Measurements from ENCODE around the gene PTS. TPM values are rescaled to one million over a fixed set of nuclear protein-coding genes. Genes with fewer than 3 reads are reported as not detected.

Gene PTS
- total RNA-seq, 2 donors from 2014 or later, result 66.7 to 69.6 TPM

- no peaks in the 10 kb centered on the region for H3K9me3 ChIP-seq (ENCODE audit: control insufficient read depth, low read length, poor library complexity, severe bottlenecking)
- ATAC-seq, result no peak
- no peak for DNase-seq
- Mint-ChIP-seq H3K27me3 (no peaks in the 10 kb centered on the region), H3K27ac (peak overlapping the region; percentile 16), H3K36me3 (ENCODE audit: low read depth) (no peaks in the 10 kb centered on the region), H3K4me1 (peaks cover 24% of the 10 kb centered on the region), H3K4me3 (no peak overlapping the region)
Observed at GRCh38 chr11:112277029-112277428, 50.8 kb downstream of the PTS start.

GRCh38 chr11:112277941-112278340 lies 51.7 kb downstream of the PTS start:
- H3K36me3 Mint-ChIP-seq (ENCODE audit: low read depth), result no peaks in the 10 kb centered on the region
- H3K9me3 ChIP-seq (ENCODE audit: control insufficient read depth, low read length, poor library complexity, severe bottlenecking), result no peaks in the 10 kb centered on the region
- H3K27ac Mint-ChIP-seq, result no peak overlapping the region
- peaks cover 24% of the 10 kb centered on the region for H3K4me1 Mint-ChIP-seq
- ATAC-seq, result no peak
- no peaks in the 10 kb centered on the region for H3K27me3 Mint-ChIP-seq
- no peak overlapping the region for H3K4me3 Mint-ChIP-seq
- DNase-seq, result no peak

- Mint-ChIP-seq H3K36me3 (ENCODE audit: low read depth) (no peaks in the 10 kb centered on the region), H3K4me3 (no peak overlapping the region), H3K27ac (no peak overlapping the region), H3K27me3 (no peaks in the 10 kb centered on the region), H3K4me1 (peaks cover 22% of the 10 kb centered on the region)
- ATAC-seq (no peak), DNase-seq (no peak)
- H3K9me3 ChIP-seq (ENCODE audit: control insufficient read depth, low read length, poor library complexity, severe bottlenecking), result no peaks in the 10 kb centered on the region
Observed at GRCh38 chr11:112278803-112279202, 52.6 kb downstream of the PTS start.

- no peaks in the 10 kb centered on the region for H3K27me3 Mint-ChIP-seq
- peak overlapping the region; percentile 87 for H3K27ac Mint-ChIP-seq
- no peaks in the 10 kb centered on the region for H3K9me3 ChIP-seq (ENCODE audit: control insufficient read depth, low read length, poor library complexity, severe bottlenecking)
- H3K4me3 Mint-ChIP-seq, result peak overlapping the region; percentile 96
- peak; percentile 67 to 74 (median 73) for DNase-seq
- H3K4me1 Mint-ChIP-seq, result peaks cover 22% of the 10 kb centered on the region
- H3K36me3 Mint-ChIP-seq (ENCODE audit: low read depth), result no peaks in the 10 kb centered on the region
- peak; percentile 85 for ATAC-seq
Observed at GRCh38 chr11:112279901-112280267, 53.7 kb downstream of the PTS start.

GRCh38 chr11:112280268-112281126 lies 54.3 kb downstream of the PTS start:
- H3K27ac Mint-ChIP-seq, result peak overlapping the region; percentile 87
- peak overlapping the region; percentile 96 for H3K4me3 Mint-ChIP-seq
- H3K4me1 Mint-ChIP-seq, result peaks cover 22% of the 10 kb centered on the region
- H3K27me3 Mint-ChIP-seq, result peaks cover 2% of the 10 kb centered on the region
- no peaks in the 10 kb centered on the region for H3K9me3 ChIP-seq (ENCODE audit: control insufficient read depth, low read length, poor library complexity, severe bottlenecking)
- peak; percentile 44 to 45 (median 44) for DNase-seq
- no peaks in the 10 kb centered on the region for H3K36me3 Mint-ChIP-seq (ENCODE audit: low read depth)
- peak; percentile 94 for ATAC-seq

GRCh38 chr11:112281726-112282125 lies 55.5 kb downstream of the PTS start:
- ATAC-seq (no peak), DNase-seq (no peak)
- no peaks in the 10 kb centered on the region for H3K9me3 ChIP-seq (ENCODE audit: control insufficient read depth, low read length, poor library complexity, severe bottlenecking)
- Mint-ChIP-seq H3K27ac (peak overlapping the region; percentile 78), H3K27me3 (peaks cover 7% of the 10 kb centered on the region), H3K4me3 (peak overlapping the region; percentile 61), H3K36me3 (ENCODE audit: low read depth) (no peaks in the 10 kb centered on the region), H3K4me1 (peaks cover 16% of the 10 kb centered on the region)

Other genes with a start within 250 kb of the PTS start
- gene DLAT, start 201.0 kb upstream of the PTS start, total RNA-seq, result 10 to 100 TPM; 13.8 to 16.1 TPM
- gene PIH1D2, start 152.4 kb upstream of the PTS start, total RNA-seq, result under 1 TPM in 1 of 2 donors, not detected in 1; 0.23 TPM
- gene NKAPD1, start 152.1 kb upstream of the PTS start, total RNA-seq, result 10 to 100 TPM in 1 of 2 donors, 1 to 10 TPM in 1; 9.8 to 12.8 TPM
- gene TIMM8B, start 139.7 kb upstream of the PTS start, total RNA-seq, result 10 to 100 TPM; 12.0 to 16.0 TPM
- gene SDHD, start 139.6 kb upstream of the PTS start, total RNA-seq, result 10 to 100 TPM; 37.7 to 40.8 TPM
- gene IL18, start 62.3 kb upstream of the PTS start, total RNA-seq, result under 1 TPM; 0.57 to 0.94 TPM
- under 1 TPM; 0.32 to 0.52 TPM for gene TEX12, start 59.1 kb upstream of the PTS start, total RNA-seq
- gene BCO2, start 50.9 kb upstream of the PTS start, total RNA-seq, result 1 to 10 TPM; 2.5 to 2.7 TPM
- gene PLET1, start 34.4 kb downstream of the PTS start, total RNA-seq, result not detected